GM12878 (cell line): Measurements from ENCODE around the gene ZP2. TPM values are rescaled to one million over a fixed set of nuclear protein-coding genes. Genes with fewer than 3 reads are reported as not detected.
"Not testable (repeated sequence)": the region's sequence is repeated elsewhere in the genome, so short reads cannot be mapped to it uniquely, and the experiment has no call there.

Experiments
- ATAC-seq: fragments of 200-7000 bp; cut with Tn5 transposase; 3 replicates; pipeline ENCODE4 v1.9.1; 2020; ENCODE audit warnings: mild to moderate bottlenecking, moderate library complexity
- BruUV-seq: library from RNA; stranded (reverse); fragments of 400-500 nt; replicated peaks from 2 replicates; lab custom pipeline; 2021; lab: Mats Ljungman, UMichigan
- CTCF ChIA-PET: fragments of 300-600 bp; sonication (Branson Sonifier 250); formaldehyde crosslinking; extraction: SDS; loops from one replicate; lab custom pipeline; 2021; ENCODE audit warnings: inconsistent platforms; lab: Yijun Ruan, JAX
- POLR2A ChIA-PET: fragments of 350-600 bp; formaldehyde crosslinking; extraction: SDS; loops from one replicate; lab custom pipeline; 2021; ENCODE audit warnings: inconsistent platforms; lab: Charles Lee
- RAD21 ChIA-PET: fragments of 300-600 bp; sonication (Branson Sonifier 250); formaldehyde crosslinking; loops from one replicate; lab custom pipeline; 2023; ENCODE audit warnings: antibody characterized with exemption; ENCODE audit not compliant: unreplicated experiment; lab: Charles Lee
- SMC1A ChIA-PET: fragments of 300-600 bp; sonication (Branson Sonifier 250); formaldehyde crosslinking; loops from one replicate; lab custom pipeline; 2023; ENCODE audit not compliant: unreplicated experiment, uncharacterized antibody; lab: Charles Lee
- DNase-seq: peaks from one replicate; pipeline ENCODE4 v3.0.0-alpha.2; 2011; ENCODE audit warnings: low read depth, low spot score
- FAIRE-seq: peaks from 3 replicates; lab custom pipeline; 2011; peaks lifted over from hg19 to GRCh38; lab: Jason Lieb, UNC
- H2AFZ ChIP-seq: 2 replicates; pipeline ENCODE4 v1.6.0; 2011; ENCODE audit warnings: low read depth, low read length, control low read depth; ENCODE audit not compliant: control insufficient read depth
- H3K27ac ChIP-seq: 2 replicates; pipeline ENCODE4 v1.5.1; 2011; ENCODE audit warnings: control low read depth; ENCODE audit not compliant: control insufficient read depth, insufficient read depth
- H3K27me3 ChIP-seq, 2 experiments: replicated peaks in 1 of 2; 2 replicates each; pipeline versions ENCODE4 v1.6.0 to v1.6.1; 2011; ENCODE audit warnings: low read length in 1 of 2; ENCODE audit not compliant: control insufficient read depth in 2 of 2, insufficient read depth in 2 of 2
- H3K36me3 ChIP-seq, 2 experiments: 2 replicates each; pipeline ENCODE4 v1.5.1; 2011; ENCODE audit warnings: low read length in 1 of 2; ENCODE audit not compliant: control insufficient read depth in 2 of 2, insufficient read depth in 2 of 2
- H3K4me1 ChIP-seq: 2 replicates; pipeline ENCODE4 v1.6.1; 2011; ENCODE audit warnings: mild to moderate bottlenecking, low read length, moderate library complexity, mixed read lengths; ENCODE audit not compliant: control insufficient read depth, insufficient read depth
- H3K4me2 ChIP-seq: 2 replicates; pipeline ENCODE4 v1.6.0; 2011; ENCODE audit warnings: control low read depth; ENCODE audit not compliant: control insufficient read depth, insufficient read depth
- H3K4me3 ChIP-seq: fragments of 200-600 bp; sonication (generic); 2 replicates; pipeline ENCODE4 v1.5.1; 2016
- H3K79me2 ChIP-seq: 2 replicates; pipeline ENCODE4 v1.6.0; 2011; ENCODE audit warnings: low read length; ENCODE audit not compliant: control insufficient read depth, insufficient read depth
- H3K9ac ChIP-seq: 2 replicates; pipeline ENCODE4 v1.8.0; 2011; ENCODE audit warnings: low read length, control low read depth, mixed read lengths; ENCODE audit not compliant: control insufficient read depth, insufficient read depth
- H3K9me3 ChIP-seq: replicated peaks from 3 replicates; pipeline ENCODE4 v1.5.1; 2011; ENCODE audit warnings: mild to moderate bottlenecking, low read length; ENCODE audit not compliant: control insufficient read depth, insufficient read depth
- H4K20me1 ChIP-seq: 2 replicates; pipeline ENCODE4 v1.6.0; 2011; ENCODE audit not compliant: control insufficient read depth, insufficient read depth
- SMARCA5 ChIP-seq: fragments of 450-650 bp; IDR thresholded peaks from 2 replicates; pipeline ENCODE4 v1.6.1; 2017; ENCODE audit warnings: mild to moderate bottlenecking
- SREBF1 ChIP-seq: IDR thresholded peaks from 2 replicates; pipeline ENCODE4 v1.6.1; 2012; ENCODE audit warnings: mild to moderate bottlenecking, low read length
- YBX1 ChIP-seq: fragments of 450-650 bp; IDR thresholded peaks from 2 replicates; pipeline ENCODE4 v1.6.1; 2016; ENCODE audit warnings: antibody characterized with exemption
- WGBS: methylation state at CpG from one replicate; pipeline ENCODE4 v1.1.6; 2016; ENCODE audit warnings: low lambda C conversion rate; ENCODE audit not compliant: insufficient replicate concordance, insufficient coverage; ENCODE audit errors: missing lambda C conversion rate; 5-methylcytosine and 5-hydroxymethylcytosine counted together
- in situ Hi-C: fragments of 300-500 bp; cut with MboI; formaldehyde crosslinking; loops from 9 replicates; pipeline ENCODE4 v1.14.3; 2018; ENCODE audit warnings: mixed read lengths
- intact Hi-C: fragments of 100-400 bp; cut with micrococcal nuclease; formaldehyde crosslinking; loops from one replicate; pipeline ENCODE4 v1.14.2; 2022; ENCODE audit not compliant: unreplicated experiment
- polyA plus RNA-seq, 11 experiments: library from polyadenylated mRNA; depleted of rRNA in 4 of 11; unstranded in 6 of 11; stranded (reverse) in 5 of 11; fragments of >200 nt; fragmentation: Nextera tagmentation in 4 of 11; fragmentation: Illumina TruSeq in 1 of 11; extraction: Ambion mirVana in 4 of 11; extraction: Trizol in 1 of 11; gene quantifications; 1 replicate in 1 of 11; 2 replicates in 10 of 11; pipeline versions ENCODE4 v1.2.1 to v1.2.3, GENCODE V29; 2011 to 2016; ENCODE audit warnings: inconsistent platforms in 2 of 11, missing spikeins in 2 of 11, low read depth in 1 of 11
- total RNA-seq, 4 experiments: library from RNA; depleted of rRNA in 3 of 4; stranded (reverse); fragments of >200 nt in 3 of 4; fragmentation: Illumina TruSeq in 1 of 4; extraction: Trizol in 1 of 4; gene quantifications; 2 replicates each; pipeline versions ENCODE4 v1.2.1 to v1.2.3, GENCODE V29; 2013 to 2021

ZP2 gene
- total and polyA plus RNA-seq, 10 of the 15 experiments (the other 5 are each of a cell fraction or from before 2014, with no cell fraction given): 0.11 to 0.33 (median 0.16) TPM; not detected in 1

DNA sequence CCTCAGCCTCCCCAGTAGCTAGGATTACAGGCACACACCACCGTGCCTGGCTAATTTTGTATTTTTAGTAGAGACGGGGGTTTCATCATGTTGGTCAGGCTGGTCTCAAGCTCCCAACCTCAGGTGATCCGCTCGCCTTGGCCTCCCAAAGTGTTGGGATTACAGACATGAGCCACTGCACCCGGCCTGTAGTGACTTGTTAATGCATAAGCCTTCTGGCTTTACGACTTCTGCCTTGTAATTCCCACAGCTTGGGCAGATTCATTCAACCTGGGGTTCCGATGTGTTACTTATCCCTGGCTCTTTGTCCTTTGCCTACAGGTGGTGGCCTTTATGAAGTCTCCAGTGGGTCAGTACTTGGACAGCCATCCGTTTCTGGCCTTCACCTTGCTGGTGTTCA lies 41.3 kb downstream of the ZP2 start:
- H3K9ac ChIP-seq, FAIRE-seq, H4K20me1 ChIP-seq, in situ Hi-C loops, H3K9me3 ChIP-seq, H3K27ac ChIP-seq, H3K4me2 ChIP-seq, H2AFZ ChIP-seq, H3K4me3 ChIP-seq, BruUV-seq, H3K36me3 ChIP-seq, DNase-seq, H3K27me3 ChIP-seq, H3K4me1 ChIP-seq, ATAC-seq, intact Hi-C loops, H3K79me2 ChIP-seq: not testable (repeated sequence)
- 94% methylated on average over 8 of the region's 8 CpGs for whole genome bisulfite sequencing
- ChIA-PET RAD21 (interaction anchor here (0.6 kb wide), 1 partner anchor 13 kb away, joined by 3 read pairs; no protein-coding TSS in a partner anchor), CTCF (interaction anchor here (2.3 kb wide), 1 partner anchor 13 kb away, joined by 9 read pairs; no protein-coding TSS in a partner anchor), SMC1A (interaction anchor here (0.9 kb wide), 1 partner anchor 1513 kb away, joined by 3 read pairs; no protein-coding TSS in a partner anchor), POLR2A (interaction anchor here (1.3 kb wide), 1 partner anchor 12 kb away, joined by 3 read pairs; the partner anchor contains the start of gene LDAF1)

DNA sequence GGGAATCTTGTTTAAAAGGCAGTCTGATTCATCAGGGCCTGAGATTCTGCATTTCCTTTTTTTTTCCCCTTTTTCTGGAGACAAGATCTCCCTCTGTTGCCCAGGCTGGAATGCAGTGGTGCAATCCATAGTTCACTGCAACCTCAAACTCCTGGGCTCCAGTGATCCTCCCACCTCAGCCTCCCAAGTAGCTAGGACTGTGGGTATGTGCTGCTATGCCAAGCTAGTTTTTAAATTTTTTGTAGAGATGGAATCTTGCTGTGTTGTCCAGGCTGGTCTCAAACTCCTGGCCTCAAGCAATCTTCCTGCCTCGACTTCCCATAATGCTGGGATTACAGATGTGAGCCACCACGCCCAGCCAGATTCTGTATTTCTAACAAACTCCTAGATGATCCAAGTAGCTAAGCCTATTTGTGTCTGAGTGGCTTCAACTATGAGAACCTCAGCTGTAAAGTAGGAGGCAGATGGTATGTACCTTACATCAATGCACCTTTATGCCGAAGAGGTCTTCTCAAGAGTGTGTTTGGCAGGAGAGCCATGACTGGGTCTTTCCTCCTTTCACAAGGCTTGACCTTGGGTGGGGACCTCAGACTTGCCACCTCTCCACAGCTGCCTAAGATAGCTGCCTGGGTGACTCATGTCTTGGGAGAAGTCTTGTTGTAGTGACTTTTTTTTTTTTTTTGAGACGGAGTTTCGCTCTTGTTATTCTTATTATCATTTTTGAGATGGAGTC lies 42.0 kb downstream of the ZP2 start:
- SMC1A ChIA-PET: interaction anchor here (0.9 to 1.2 kb wide), 3 partner anchors 16 to 1514 kb away, joined by 3 read pairs; no protein-coding TSS in a partner anchor
- intact Hi-C loops (no loop called here), in situ Hi-C loops (no loop called here)
- Histone ChIP-seq H3K27me3 (no peaks in the 10 kb centered on the region), H3K4me2 (no peak overlapping the region), H3K4me1 (no peaks in the 10 kb centered on the region), H3K9ac (no peak overlapping the region), H2AFZ (no peak overlapping the region), H3K27ac (no peak overlapping the region), H4K20me1 (no peaks in the 10 kb centered on the region), H3K4me3 (no peak overlapping the region), H3K79me2 (no peaks in the 10 kb centered on the region), H3K36me3 (peaks cover 0 to 2% of the 10 kb centered on the region in 2 experiments; a peak in 3 of 4 replicates), H3K9me3 (no peaks in the 10 kb centered on the region)
- CTCF ChIA-PET: interaction anchor here (0.6 to 2.3 kb wide), 4 partner anchors 9 to 20 kb away, joined by 3 to 9 read pairs (median 3); no protein-coding TSS in a partner anchor
- POLR2A ChIA-PET: interaction anchor here (0.6 to 1.3 kb wide), 2 partner anchors 12 to 104 kb away, joined by 3 read pairs; partner anchors contain the start of gene LDAF1
- FAIRE-seq (no peak), DNase-seq (no peak), ATAC-seq (no peak)
- no peak for TF ChIP-seq YBX1
- no peak for TF ChIP-seq SREBF1
- TF ChIP-seq SMARCA5: no peak
- no TSS peak for BruUV-seq
- WGBS: 84% methylated on average over 5 of the region's 5 CpGs
- RAD21 ChIA-PET: interaction anchor here (2.0 kb wide), 1 partner anchor 10 kb away, joined by 7 read pairs; no protein-coding TSS in a partner anchor
